GM19043 (cell line): ENCODE data around the gene MMP13.

Experiments used
- ATAC-seq: cut with Tn5 transposase; IDR thresholded peaks from one replicate; pipeline ENCODE4 v1.9.1; 2021; ENCODE audit warnings: low read depth; ENCODE audit not compliant: unreplicated experiment

Gene MMP13

GRCh38 chr11:102936864-102937509, 18.5 kb downstream of the MMP13 start:
- no peak for ATAC-seq

GRCh38 chr11:102935514-102935913, 20.0 kb downstream of the MMP13 start:
- ATAC-seq = no peak

GRCh38 chr11:102934735-102935134, 20.8 kb downstream of the MMP13 start:
- ATAC-seq = no peak

- peak; percentile 52 for ATAC-seq
Observed at GRCh38 chr11:102933627-102934026, 21.9 kb downstream of the MMP13 start.

- ATAC-seq = no peak
Observed at GRCh38 chr11:102932678-102933077, 22.9 kb downstream of the MMP13 start.

GRCh38 chr11:102930451-102930850, 25.1 kb downstream of the MMP13 start:
- no peak for ATAC-seq

- ATAC-seq = no peak
Observed at GRCh38 chr11:102929972-102930371, 25.6 kb downstream of the MMP13 start.

- ATAC-seq = no peak
Observed at GRCh38 chr11:102929166-102929565, 26.4 kb downstream of the MMP13 start.

GRCh38 chr11:102928247-102928646, 27.3 kb downstream of the MMP13 start:
- ATAC-seq = no peak

GRCh38 chr11:102927624-102927990, 27.9 kb downstream of the MMP13 start:
- no peak for ATAC-seq

GRCh38 chr11:102926961-102927623, 28.4 kb downstream of the MMP13 start:
- ATAC-seq = no peak

GRCh38 chr11:102926517-102926916, 29.0 kb downstream of the MMP13 start:
- ATAC-seq = no peak

- no peak for ATAC-seq
Observed at GRCh38 chr11:102925988-102926387, 29.5 kb downstream of the MMP13 start.

GRCh38 chr11:102924851-102925380, 30.6 kb downstream of the MMP13 start:
- ATAC-seq = no peak

- no peak for ATAC-seq
Observed at GRCh38 chr11:102921587-102922220, 33.8 kb downstream of the MMP13 start.

- ATAC-seq = peak; percentile 85
Observed at GRCh38 chr11:102920118-102920684, 35.3 kb downstream of the MMP13 start.

- no peak for ATAC-seq
Observed at GRCh38 chr11:102915044-102915375, 40.5 kb downstream of the MMP13 start.

- peak; percentile 36 for ATAC-seq
Observed at GRCh38 chr11:102914238-102915043, 41.1 kb downstream of the MMP13 start.

GRCh38 chr11:102912482-102912830, 43.1 kb downstream of the MMP13 start:
- no peak for ATAC-seq

- ATAC-seq = no peak
Observed at GRCh38 chr11:102911758-102912481, 43.6 kb downstream of the MMP13 start.
